ES-I3 (cell line): ENCODE measurements around the gene PMVK.
A peak's percentile ranks its signal among the peaks of the same experiment; 100 is the strongest.

Source experiments
- H3K36me3 ChIP-seq: 2 replicates; pipeline ENCODE4 v1.6.1; 2013; ENCODE audit warnings: mild to moderate bottlenecking, low read length, control low read depth, moderate library complexity; ENCODE audit not compliant: insufficient read depth
- H3K4me1 ChIP-seq: 2 replicates; pipeline ENCODE4 v1.6.1; 2013; ENCODE audit warnings: mild to moderate bottlenecking, control low read depth, low read length; ENCODE audit not compliant: insufficient read depth
- H3K9ac ChIP-seq: 2 replicates; pipeline ENCODE4 v1.6.1; 2013; ENCODE audit warnings: low read depth, mild to moderate bottlenecking, low read length, moderate library complexity
- H3K9me3 ChIP-seq: 2 replicates; pipeline ENCODE4 v1.6.1; 2013; ENCODE audit warnings: mild to moderate bottlenecking, low read length, moderate library complexity; ENCODE audit not compliant: control insufficient read depth, insufficient read depth

PMVK gene

GRCh38 chr1:154971341-154971998 lies 35.0 kb upstream of the PMVK start:
- Histone ChIP-seq H3K36me3 (peaks cover 18% of the 10 kb centered on the region), H3K4me1 (peaks cover 9% of the 10 kb centered on the region), H3K9me3 (no peaks in the 10 kb centered on the region), H3K9ac (peak overlapping the region; percentile 69)

- H3K9ac ChIP-seq: peak within 1 kb of the TSS; percentile 69
- H3K9me3 ChIP-seq: no peaks in the 10 kb centered on the region
- peaks cover 9% of the 10 kb centered on the region for H3K4me1 ChIP-seq
- peaks cover 21% of the 10 kb centered on the region for H3K36me3 ChIP-seq
These were observed 34.3 kb upstream of the PMVK start, which contains the start of gene SHC1 for GRCh38 chr1:154970631-154971340. Gene SHC1 (minus strand): TSS chr1:154970747. CDS start chr1:154970526, 221 bp downstream.

GRCh38 chr1:154969860-154970452 lies 33.4 kb upstream of the PMVK start:
- H3K9me3 ChIP-seq: no peaks in the 10 kb centered on the region
- peaks cover 9% of the 10 kb centered on the region for H3K4me1 ChIP-seq
- H3K36me3 ChIP-seq: peaks cover 29% of the 10 kb centered on the region
- peak overlapping the region; percentile 69 for H3K9ac ChIP-seq

GRCh38 chr1:154969246-154969645 lies 32.7 kb upstream of the PMVK start:
- H3K9me3 ChIP-seq: no peaks in the 10 kb centered on the region
- H3K9ac ChIP-seq: peak overlapping the region; percentile 69
- H3K4me1 ChIP-seq: peaks cover 9% of the 10 kb centered on the region
- H3K36me3 ChIP-seq: peaks cover 33% of the 10 kb centered on the region

GRCh38 chr1:154968731-154969130 lies 32.2 kb upstream of the PMVK start:
- H3K36me3 ChIP-seq: peaks cover 38% of the 10 kb centered on the region
- peak overlapping the region; percentile 69 for H3K9ac ChIP-seq
- H3K4me1 ChIP-seq: peaks cover 9% of the 10 kb centered on the region
- H3K9me3 ChIP-seq: no peaks in the 10 kb centered on the region

- H3K9me3 ChIP-seq: no peaks in the 10 kb centered on the region
- peaks cover 8% of the 10 kb centered on the region for H3K4me1 ChIP-seq
- peaks cover 43% of the 10 kb centered on the region for H3K36me3 ChIP-seq
- H3K9ac ChIP-seq: no peak overlapping the region
These were observed 30.9 kb upstream of the PMVK start for GRCh38 chr1:154967331-154967950.

GRCh38 chr1:154966111-154966510 lies 29.6 kb upstream of the PMVK start:
- Histone ChIP-seq H3K36me3 (peaks cover 43% of the 10 kb centered on the region), H3K9me3 (no peaks in the 10 kb centered on the region), H3K9ac (no peak overlapping the region), H3K4me1 (peaks cover 4% of the 10 kb centered on the region; the same call in 1 of the 2 replicates)

GRCh38 chr1:154964359-154964758 lies 27.8 kb upstream of the PMVK start:
- H3K36me3 ChIP-seq: peaks cover 43% of the 10 kb centered on the region
- H3K9me3 ChIP-seq: no peaks in the 10 kb centered on the region
- peaks cover 4% of the 10 kb centered on the region; the same call in 1 of the 2 replicates for H3K4me1 ChIP-seq
- H3K9ac ChIP-seq: no peak overlapping the region

- H3K4me1 ChIP-seq: peaks cover 4% of the 10 kb centered on the region; the same call in 1 of the 2 replicates
- H3K9ac ChIP-seq: no peak overlapping the region
- no peaks in the 10 kb centered on the region for H3K9me3 ChIP-seq
- peaks cover 43% of the 10 kb centered on the region for H3K36me3 ChIP-seq
These were observed 27.1 kb upstream of the PMVK start for GRCh38 chr1:154963643-154964042.

- Histone ChIP-seq H3K36me3 (peaks cover 39% of the 10 kb centered on the region), H3K9me3 (no peaks in the 10 kb centered on the region), H3K4me1 (peaks cover 4% of the 10 kb centered on the region; the same call in 1 of the 2 replicates), H3K9ac (0 out of 2 replicates have a peak overlapping the region, but pooled peaks have one; percentile 99)
These were observed 26.3 kb upstream of the PMVK start for GRCh38 chr1:154962795-154963330.

- peaks cover 32% of the 10 kb centered on the region for H3K36me3 ChIP-seq
- no peaks in the 10 kb centered on the region for H3K9me3 ChIP-seq
- peak overlapping the region; percentile 99 for H3K9ac ChIP-seq
- peaks cover 5% of the 10 kb centered on the region; the same call in 1 of the 2 replicates for H3K4me1 ChIP-seq
These were observed 25.7 kb upstream of the PMVK start for GRCh38 chr1:154962156-154962749.

GRCh38 chr1:154961207-154962155 lies 25.0 kb upstream of the PMVK start, which contains the start of gene PYGO2:
Gene PYGO2 (minus strand): TSS chr1:154961782. CDS start chr1:154961576, 206 bp downstream.
- peaks cover 9% of the 10 kb centered on the region; the same call in 1 of the 2 replicates for H3K4me1 ChIP-seq
- H3K9ac ChIP-seq: peak within 1 kb of the TSS; percentile 99
- H3K9me3 ChIP-seq: no peaks in the 10 kb centered on the region
- peaks cover 26% of the 10 kb centered on the region for H3K36me3 ChIP-seq
